Liver (tissue), 9 donors: ENCODE measurements around the gene MYMK. TPM values are rescaled to one million over a fixed set of nuclear protein-coding genes. Genes with fewer than 3 reads are reported as not detected.

ENCODE experiments used
- DNase-seq: peaks from one replicate; pipeline ENCODE4 v3.0.0-alpha.2; 2017; ENCODE audit warnings: low spot score
- H3K27ac ChIP-seq, 2 donors: one replicate each; pipeline ENCODE4 v1.7.0; 2013; ENCODE audit warnings: inconsistent platforms in 2 of 2, low read length in 2 of 2, control low read depth in 1 of 2, low read depth in 1 of 2, mild to moderate bottlenecking in 1 of 2
- H3K27me3 ChIP-seq, 4 donors: one replicate each; pipeline versions ENCODE4 v1.6.1 to v1.7.0; 2013; ENCODE audit warnings: low read length in 3 of 4, inconsistent platforms in 1 of 4, mild to moderate bottlenecking in 1 of 4, moderate library complexity in 1 of 4; ENCODE audit not compliant: control insufficient read depth in 4 of 4, insufficient read depth in 4 of 4
- H3K36me3 ChIP-seq, 4 donors: one replicate each; pipeline versions ENCODE4 v1.6.1 to v1.7.0; 2013; ENCODE audit warnings: low read length in 3 of 4, mild to moderate bottlenecking in 3 of 4, low read depth in 1 of 4, moderate library complexity in 1 of 4; ENCODE audit not compliant: control insufficient read depth in 4 of 4, insufficient read depth in 3 of 4
- H3K4me1 ChIP-seq, 4 donors: one replicate each; pipeline versions ENCODE4 v1.6.1 to v1.7.0; 2013; ENCODE audit warnings: low read length in 3 of 4, mild to moderate bottlenecking in 3 of 4, moderate library complexity in 1 of 4; ENCODE audit not compliant: control insufficient read depth in 4 of 4, insufficient read depth in 4 of 4
- H3K4me3 ChIP-seq, 3 donors: one replicate each; pipeline versions ENCODE4 v1.6.1 to v1.7.0; 2013; ENCODE audit warnings: low read length in 3 of 3, control low read depth in 1 of 3, low read depth in 1 of 3, mild to moderate bottlenecking in 1 of 3
- H3K9ac ChIP-seq, 2 donors: one replicate each; pipeline ENCODE4 v1.7.0; 2013; ENCODE audit warnings: low read length in 2 of 2, mild to moderate bottlenecking in 2 of 2, moderate library complexity in 2 of 2, control low read depth in 1 of 2, low read depth in 1 of 2
- H3K9me3 ChIP-seq, 4 donors: one replicate each; pipeline versions ENCODE4 v1.6.1 to v1.7.0; 2013; ENCODE audit warnings: low read length in 3 of 4; ENCODE audit not compliant: control insufficient read depth in 4 of 4
- FOXA1 ChIP-seq: IDR thresholded peaks from 2 replicates; pipeline ENCODE4 v1.6.1; 2016; ENCODE audit warnings: antibody characterized with exemption
- FOXA2 ChIP-seq: IDR thresholded peaks from 2 replicates; pipeline ENCODE4 v1.6.1; 2016; ENCODE audit warnings: antibody characterized with exemption
- GABPA ChIP-seq, 2 donors: IDR thresholded peaks in 1 of 2; conservative IDR thresholded peaks in 1 of 2; 2 replicates each; pipeline ENCODE4 v1.6.1; 2016; ENCODE audit warnings: antibody characterized with exemption in 2 of 2, mild to moderate bottlenecking in 1 of 2, moderate library complexity in 1 of 2
- HNF4G ChIP-seq: IDR thresholded peaks from 2 replicates; pipeline ENCODE4 v1.6.1; 2016; ENCODE audit warnings: antibody characterized with exemption
- JUND ChIP-seq, 2 donors: IDR thresholded peaks; 2 replicates each; pipeline ENCODE4 v1.6.1; 2016; ENCODE audit warnings: antibody characterized with exemption in 2 of 2
- NR2F2 ChIP-seq: IDR thresholded peaks from 2 replicates; pipeline ENCODE4 v1.6.1; 2016; ENCODE audit warnings: antibody characterized with exemption
- RAD21 ChIP-seq, 2 donors: IDR thresholded peaks; 2 replicates each; pipeline ENCODE4 v1.6.1; 2016; ENCODE audit warnings: antibody characterized with exemption in 2 of 2, mild to moderate bottlenecking in 2 of 2
- RXRA ChIP-seq, 2 donors: IDR thresholded peaks; 2 replicates each; pipeline ENCODE4 v1.6.1; 2017 to 2018; ENCODE audit warnings: antibody characterized with exemption in 2 of 2, mild to moderate bottlenecking in 1 of 2
- SP1 ChIP-seq: IDR thresholded peaks from 2 replicates; pipeline ENCODE4 v1.6.1; 2018; ENCODE audit warnings: antibody characterized with exemption, mild to moderate bottlenecking
- TAF1 ChIP-seq: conservative IDR thresholded peaks from 2 replicates; pipeline ENCODE4 v1.6.1; 2016; ENCODE audit warnings: antibody characterized with exemption, mild to moderate bottlenecking
- YY1 ChIP-seq: IDR thresholded peaks from 2 replicates; pipeline ENCODE4 v1.6.1; 2016; ENCODE audit warnings: antibody characterized with exemption, mild to moderate bottlenecking
- WGBS: extraction: QIAGEN DNeasy Blood & Tissue Kit; methylation state at CpG from one replicate; pipeline ENCODE4 v1.1.7; 2013; 5-methylcytosine and 5-hydroxymethylcytosine counted together
- polyA plus RNA-seq, 2 donors: library from polyadenylated mRNA; stranded (reverse) in 1 of 2; unstranded in 1 of 2; fragments of 200-250 nt in 1 of 2; fragments of >200 nt in 1 of 2; fragmentation: Nextera tagmentation in 1 of 2; extraction: Ambion mirVana in 1 of 2; gene quantifications; one replicate each; pipeline versions ENCODE4 v1.2.1 to v1.2.3, GENCODE V29; 2013 to 2015
- total RNA-seq, 2 donors: library from RNA; depleted of rRNA; stranded (reverse); fragments of >200 nt; gene quantifications; one replicate each; pipeline ENCODE4 v1.2.3, GENCODE V29; 2014
- TF ChIP-seq, protein P1 (sequence below): IDR thresholded peaks from 2 replicates; pipeline ENCODE4 v1.6.1; 2016; ENCODE audit warnings: antibody characterized with exemption
- TF ChIP-seq, protein P2 (sequence below): IDR thresholded peaks from 2 replicates; pipeline ENCODE4 v1.6.1; 2016; ENCODE audit warnings: antibody characterized with exemption, mild to moderate bottlenecking
- TF ChIP-seq, protein P3 (sequence below): IDR thresholded peaks from 2 replicates; pipeline ENCODE4 v1.6.1; 2016; ENCODE audit warnings: antibody characterized with exemption
- TF ChIP-seq, protein P4 (sequence below): fragments of 150-350 bp; IDR thresholded peaks from 2 replicates; pipeline ENCODE4 v1.5.1; 2017; ENCODE audit warnings: improper control_type of control experiment, low read depth, low read length; ENCODE audit not compliant: missing input control
- TF ChIP-seq, protein P5 (sequence below): IDR thresholded peaks from 2 replicates; pipeline ENCODE4 v1.6.1; 2016; ENCODE audit warnings: antibody characterized with exemption
- donor health status: healthy.
- donor health status: healthy.
- donor health status: healthy.
- donor health status: healthy.
- donor health status: healthy.

The MYMK gene
- total and polyA plus RNA-seq, 4 donors, result not detected

DNA sequence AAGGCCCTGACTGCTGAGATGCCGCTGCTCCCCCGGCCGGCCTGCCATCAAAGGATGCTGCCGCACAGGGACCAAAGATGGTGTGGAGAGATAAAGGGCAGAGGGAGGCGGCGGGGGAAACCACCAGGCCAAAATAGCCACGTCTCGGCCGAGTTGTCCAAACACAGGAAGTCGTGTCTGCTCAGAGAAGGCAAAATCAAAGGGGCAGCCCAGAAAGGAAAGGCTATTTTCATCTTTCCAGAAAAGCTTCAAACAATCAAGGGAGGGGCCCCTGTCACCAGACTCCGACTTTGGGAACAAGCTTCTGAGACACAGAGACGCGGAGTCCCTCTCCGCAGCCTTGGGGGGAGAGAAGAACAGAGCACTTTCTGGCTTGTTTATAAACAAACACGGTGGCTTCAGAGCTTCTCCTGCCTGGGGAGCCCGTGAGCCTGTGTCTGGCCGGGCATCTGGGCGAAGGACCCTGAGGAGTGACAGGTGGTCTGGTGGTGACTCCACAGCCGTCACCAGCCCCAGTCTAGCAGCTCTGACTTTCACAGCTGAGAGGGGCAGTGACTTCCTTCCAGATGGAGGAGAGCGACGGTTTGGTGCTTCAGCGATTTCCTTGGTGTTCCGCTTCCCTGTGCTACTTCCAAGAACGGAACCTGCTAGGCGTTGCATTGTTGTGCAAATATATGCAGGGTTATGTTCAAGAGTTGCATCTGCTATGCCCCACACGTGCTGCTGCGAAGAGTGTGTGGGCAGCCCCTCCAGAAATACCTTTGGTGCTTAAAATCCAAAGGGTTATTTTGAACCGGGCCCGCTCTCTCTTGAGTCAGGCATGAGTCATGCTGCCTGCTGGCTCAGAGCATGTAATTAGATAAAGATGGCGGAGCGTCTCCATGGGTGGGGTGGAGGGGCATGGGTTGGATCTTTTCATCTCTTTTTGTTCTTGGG is 33.7 kb upstream of the MYMK start:
- Histone ChIP-seq H3K4me1 (peaks cover 0 to 14% (median 4%) of the 10 kb centered on the region in 4 donors), H3K27me3 (no peaks in the 10 kb centered on the region), H3K27ac (peak overlapping the region in 1 of 2 donors; percentile 36), H3K4me3 (no peak overlapping the region), H3K36me3 (peaks cover 0 to 14% (median 1%) of the 10 kb centered on the region in 4 donors), H3K9ac (no peak overlapping the region), H3K9me3 (no peaks in the 10 kb centered on the region)
- 64% methylated on average over 31 of the region's 31 CpGs for WGBS
- TF ChIP-seq FOXA1 (no peak), RXRA (IDR thresholded peaks at IDR 0.05) (no peak), YY1 (no peak), JUND (IDR thresholded peaks at IDR 0.05) (peak; percentile 27 to 55)
- TF ChIP-seq, protein P1, sequence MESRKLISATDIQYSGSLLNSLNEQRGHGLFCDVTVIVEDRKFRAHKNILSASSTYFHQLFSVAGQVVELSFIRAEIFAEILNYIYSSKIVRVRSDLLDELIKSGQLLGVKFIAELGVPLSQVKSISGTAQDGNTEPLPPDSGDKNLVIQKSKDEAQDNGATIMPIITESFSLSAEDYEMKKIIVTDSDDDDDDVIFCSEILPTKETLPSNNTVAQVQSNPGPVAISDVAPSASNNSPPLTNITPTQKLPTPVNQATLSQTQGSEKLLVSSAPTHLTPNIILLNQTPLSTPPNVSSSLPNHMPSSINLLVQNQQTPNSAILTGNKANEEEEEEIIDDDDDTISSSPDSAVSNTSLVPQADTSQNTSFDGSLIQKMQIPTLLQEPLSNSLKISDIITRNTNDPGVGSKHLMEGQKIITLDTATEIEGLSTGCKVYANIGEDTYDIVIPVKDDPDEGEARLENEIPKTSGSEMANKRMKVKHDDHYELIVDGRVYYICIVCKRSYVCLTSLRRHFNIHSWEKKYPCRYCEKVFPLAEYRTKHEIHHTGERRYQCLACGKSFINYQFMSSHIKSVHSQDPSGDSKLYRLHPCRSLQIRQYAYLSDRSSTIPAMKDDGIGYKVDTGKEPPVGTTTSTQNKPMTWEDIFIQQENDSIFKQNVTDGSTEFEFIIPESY, result no peak
- TF ChIP-seq, protein P2, sequence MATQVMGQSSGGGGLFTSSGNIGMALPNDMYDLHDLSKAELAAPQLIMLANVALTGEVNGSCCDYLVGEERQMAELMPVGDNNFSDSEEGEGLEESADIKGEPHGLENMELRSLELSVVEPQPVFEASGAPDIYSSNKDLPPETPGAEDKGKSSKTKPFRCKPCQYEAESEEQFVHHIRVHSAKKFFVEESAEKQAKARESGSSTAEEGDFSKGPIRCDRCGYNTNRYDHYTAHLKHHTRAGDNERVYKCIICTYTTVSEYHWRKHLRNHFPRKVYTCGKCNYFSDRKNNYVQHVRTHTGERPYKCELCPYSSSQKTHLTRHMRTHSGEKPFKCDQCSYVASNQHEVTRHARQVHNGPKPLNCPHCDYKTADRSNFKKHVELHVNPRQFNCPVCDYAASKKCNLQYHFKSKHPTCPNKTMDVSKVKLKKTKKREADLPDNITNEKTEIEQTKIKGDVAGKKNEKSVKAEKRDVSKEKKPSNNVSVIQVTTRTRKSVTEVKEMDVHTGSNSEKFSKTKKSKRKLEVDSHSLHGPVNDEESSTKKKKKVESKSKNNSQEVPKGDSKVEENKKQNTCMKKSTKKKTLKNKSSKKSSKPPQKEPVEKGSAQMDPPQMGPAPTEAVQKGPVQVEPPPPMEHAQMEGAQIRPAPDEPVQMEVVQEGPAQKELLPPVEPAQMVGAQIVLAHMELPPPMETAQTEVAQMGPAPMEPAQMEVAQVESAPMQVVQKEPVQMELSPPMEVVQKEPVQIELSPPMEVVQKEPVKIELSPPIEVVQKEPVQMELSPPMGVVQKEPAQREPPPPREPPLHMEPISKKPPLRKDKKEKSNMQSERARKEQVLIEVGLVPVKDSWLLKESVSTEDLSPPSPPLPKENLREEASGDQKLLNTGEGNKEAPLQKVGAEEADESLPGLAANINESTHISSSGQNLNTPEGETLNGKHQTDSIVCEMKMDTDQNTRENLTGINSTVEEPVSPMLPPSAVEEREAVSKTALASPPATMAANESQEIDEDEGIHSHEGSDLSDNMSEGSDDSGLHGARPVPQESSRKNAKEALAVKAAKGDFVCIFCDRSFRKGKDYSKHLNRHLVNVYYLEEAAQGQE, result no peak
- TF ChIP-seq, protein P3, sequence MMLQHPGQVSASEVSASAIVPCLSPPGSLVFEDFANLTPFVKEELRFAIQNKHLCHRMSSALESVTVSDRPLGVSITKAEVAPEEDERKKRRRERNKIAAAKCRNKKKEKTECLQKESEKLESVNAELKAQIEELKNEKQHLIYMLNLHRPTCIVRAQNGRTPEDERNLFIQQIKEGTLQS, result no peak
- no peak for DNase-seq

DNA sequence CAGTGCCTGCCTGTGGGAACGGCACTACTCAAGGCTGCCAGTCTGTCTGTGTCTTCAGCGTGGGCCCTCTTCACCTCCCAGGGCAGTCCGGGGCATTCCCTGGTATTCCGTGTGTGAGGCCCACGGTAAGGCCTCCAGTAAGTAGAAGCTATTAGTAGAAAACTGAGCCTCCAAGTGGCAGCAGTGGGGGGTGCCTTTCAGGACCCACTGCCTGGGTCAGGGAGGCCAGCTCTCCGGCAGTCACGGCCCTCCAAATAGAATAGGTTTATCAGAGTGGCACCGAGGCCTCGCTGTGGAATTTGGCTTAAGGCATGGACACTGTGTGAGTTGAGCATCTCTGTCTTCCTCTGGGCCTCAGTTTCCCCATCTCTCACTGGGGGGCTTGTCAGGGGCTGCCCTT is 32.8 kb upstream of the MYMK start:
- Histone ChIP-seq H3K36me3 (peaks cover 0 to 14% (median 1%) of the 10 kb centered on the region in 4 donors), H3K9me3 (no peaks in the 10 kb centered on the region), H3K27me3 (no peaks in the 10 kb centered on the region), H3K4me3 (no peak overlapping the region), H3K9ac (no peak overlapping the region), H3K27ac (no peak overlapping the region), H3K4me1 (peaks cover 0 to 7% (median 2%) of the 10 kb centered on the region in 4 donors)
- WGBS, result 93% methylated on average over 9 of the region's 9 CpGs
- TF ChIP-seq, protein P3, result no peak
- TF ChIP-seq GABPA (IDR thresholded peaks at IDR 0.05 in 1 of 2, conservative IDR thresholded peaks at IDR 0.05 in 1 of 2), result no peak
- TF ChIP-seq HNF4G, result no peak
- no peak for TF ChIP-seq FOXA1
- no peak for TF ChIP-seq FOXA2
- no peak for TF ChIP-seq RAD21 (IDR thresholded peaks at IDR 0.05)
- TF ChIP-seq, protein P2, result no peak
- TF ChIP-seq TAF1, result no peak
- TF ChIP-seq, protein P4, sequence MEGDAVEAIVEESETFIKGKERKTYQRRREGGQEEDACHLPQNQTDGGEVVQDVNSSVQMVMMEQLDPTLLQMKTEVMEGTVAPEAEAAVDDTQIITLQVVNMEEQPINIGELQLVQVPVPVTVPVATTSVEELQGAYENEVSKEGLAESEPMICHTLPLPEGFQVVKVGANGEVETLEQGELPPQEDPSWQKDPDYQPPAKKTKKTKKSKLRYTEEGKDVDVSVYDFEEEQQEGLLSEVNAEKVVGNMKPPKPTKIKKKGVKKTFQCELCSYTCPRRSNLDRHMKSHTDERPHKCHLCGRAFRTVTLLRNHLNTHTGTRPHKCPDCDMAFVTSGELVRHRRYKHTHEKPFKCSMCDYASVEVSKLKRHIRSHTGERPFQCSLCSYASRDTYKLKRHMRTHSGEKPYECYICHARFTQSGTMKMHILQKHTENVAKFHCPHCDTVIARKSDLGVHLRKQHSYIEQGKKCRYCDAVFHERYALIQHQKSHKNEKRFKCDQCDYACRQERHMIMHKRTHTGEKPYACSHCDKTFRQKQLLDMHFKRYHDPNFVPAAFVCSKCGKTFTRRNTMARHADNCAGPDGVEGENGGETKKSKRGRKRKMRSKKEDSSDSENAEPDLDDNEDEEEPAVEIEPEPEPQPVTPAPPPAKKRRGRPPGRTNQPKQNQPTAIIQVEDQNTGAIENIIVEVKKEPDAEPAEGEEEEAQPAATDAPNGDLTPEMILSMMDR, result no peak
- no peak for TF ChIP-seq YY1
- TF ChIP-seq SP1, result no peak
- TF ChIP-seq JUND (IDR thresholded peaks at IDR 0.05), result no peak
- TF ChIP-seq, protein P5, sequence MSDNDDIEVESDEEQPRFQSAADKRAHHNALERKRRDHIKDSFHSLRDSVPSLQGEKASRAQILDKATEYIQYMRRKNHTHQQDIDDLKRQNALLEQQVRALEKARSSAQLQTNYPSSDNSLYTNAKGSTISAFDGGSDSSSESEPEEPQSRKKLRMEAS, result no peak
- no peak for TF ChIP-seq NR2F2
- DNase-seq, result no peak
